HUES48 (cell line): ENCODE measurements around the gene CACNA1S.

Source experiments
- H3K27ac ChIP-seq: one replicate; pipeline ENCODE4 v1.7.0; 2013; ENCODE audit warnings: low read depth, low read length, inconsistent platforms
- H3K27me3 ChIP-seq: 2 replicates; pipeline ENCODE4 v1.6.1; 2013; ENCODE audit warnings: mild to moderate bottlenecking, low read length; ENCODE audit not compliant: control insufficient read depth, insufficient read depth
- H3K36me3 ChIP-seq: 2 replicates; pipeline ENCODE4 v1.6.1; 2013; ENCODE audit warnings: low read length; ENCODE audit not compliant: control insufficient read depth, insufficient read depth
- H3K4me1 ChIP-seq: 2 replicates; pipeline ENCODE4 v1.6.1; 2013; ENCODE audit warnings: mild to moderate bottlenecking, low read length; ENCODE audit not compliant: control insufficient read depth, insufficient read depth
- H3K4me3 ChIP-seq: 2 replicates; pipeline ENCODE4 v1.5.1; 2013; ENCODE audit warnings: mild to moderate bottlenecking, low read depth, low read length
- H3K9ac ChIP-seq: 2 replicates; pipeline ENCODE4 v1.6.1; 2013; ENCODE audit warnings: mild to moderate bottlenecking, low read depth, low read length, moderate library complexity
- H3K9me3 ChIP-seq: 2 replicates; pipeline ENCODE4 v1.6.1; 2013; ENCODE audit warnings: low read length; ENCODE audit not compliant: control insufficient read depth, insufficient read depth

Gene CACNA1S

DNA sequence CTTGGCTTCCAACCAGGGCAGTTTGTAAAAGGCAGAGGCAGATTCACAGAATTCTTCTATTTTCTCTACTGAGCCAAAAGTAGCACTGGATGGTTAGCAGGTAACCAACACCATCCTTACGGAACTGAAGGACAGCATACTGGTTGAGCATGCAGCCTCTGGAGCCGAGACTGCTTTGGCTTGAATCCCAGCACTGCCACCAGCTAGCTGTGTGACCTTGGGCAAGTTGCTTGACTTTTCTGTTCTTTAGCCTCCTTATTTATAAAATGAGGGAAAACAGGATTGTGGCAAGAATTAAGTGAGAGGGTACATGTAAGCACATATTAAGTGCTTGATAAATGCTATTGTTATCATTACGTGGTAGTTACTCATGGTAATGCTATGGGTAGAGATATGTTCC, 19.5 kb downstream of the CACNA1S start:
- H3K27me3 ChIP-seq, result no peaks in the 10 kb centered on the region; the same call in 1 of the 2 replicates

DNA sequence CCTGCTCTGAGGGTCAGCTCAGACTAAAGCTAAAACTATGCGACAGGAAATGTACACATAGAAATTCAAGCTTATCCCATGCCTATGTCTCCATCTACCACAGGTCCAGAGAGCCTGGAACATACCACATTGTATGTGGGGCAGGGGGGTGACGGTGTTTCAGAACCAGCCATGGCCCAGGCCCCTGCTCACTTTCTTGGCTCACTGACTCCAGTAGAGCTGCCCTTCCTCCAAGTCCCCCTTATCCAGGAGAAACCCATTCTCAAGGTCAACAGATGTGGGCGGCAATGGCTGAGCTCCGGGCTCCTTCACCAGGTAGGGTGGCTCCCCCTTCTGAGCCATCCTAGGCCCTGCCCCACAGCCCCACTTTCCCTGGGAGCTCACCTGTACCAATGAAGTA, 21.0 kb downstream of the CACNA1S start:
- H3K9ac ChIP-seq, result no peak overlapping the region
- no peaks in the 10 kb centered on the region for H3K4me1 ChIP-seq
- no peaks in the 10 kb centered on the region; the same call in 1 of the 2 replicates for H3K27me3 ChIP-seq
- no peaks in the 10 kb centered on the region for H3K36me3 ChIP-seq
- no peak overlapping the region for H3K27ac ChIP-seq
- no peaks in the 10 kb centered on the region for H3K9me3 ChIP-seq
- H3K4me3 ChIP-seq, result no peak overlapping the region

More for the DNA sequence above, 19.5 kb downstream of the CACNA1S start:
- no peak overlapping the region for H3K9ac ChIP-seq
- H3K4me1 ChIP-seq, result no peaks in the 10 kb centered on the region
- H3K9me3 ChIP-seq, result no peaks in the 10 kb centered on the region
- H3K4me3 ChIP-seq, result no peak overlapping the region
- H3K36me3 ChIP-seq, result no peaks in the 10 kb centered on the region
- H3K27ac ChIP-seq, result no peak overlapping the region

DNA sequence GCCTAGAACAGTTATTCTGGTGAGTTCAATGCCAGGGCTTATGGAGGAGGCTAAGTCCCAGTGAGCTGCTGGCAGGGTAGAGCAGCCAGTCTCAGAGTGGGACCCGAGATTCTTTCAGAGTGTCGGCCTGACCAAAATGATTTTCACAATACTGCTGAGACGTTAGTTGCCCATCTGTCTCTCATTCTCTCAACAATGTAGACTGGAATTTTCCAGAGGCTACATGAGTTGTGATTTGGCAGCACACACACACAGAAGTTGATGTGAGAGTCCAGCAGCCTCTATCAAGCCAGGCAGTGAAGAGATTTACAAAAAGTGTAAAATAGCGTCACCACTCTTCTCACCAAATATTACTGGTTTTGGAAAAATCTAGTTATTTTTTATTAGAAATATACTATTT, 21.7 kb downstream of the CACNA1S start:
- no peaks in the 10 kb centered on the region for H3K36me3 ChIP-seq
- H3K9ac ChIP-seq, result no peak overlapping the region
- H3K4me3 ChIP-seq, result no peak overlapping the region
- no peaks in the 10 kb centered on the region for H3K4me1 ChIP-seq
- no peaks in the 10 kb centered on the region for H3K9me3 ChIP-seq
- H3K27me3 ChIP-seq, result no peaks in the 10 kb centered on the region; the same call in 1 of the 2 replicates
- no peak overlapping the region for H3K27ac ChIP-seq

DNA sequence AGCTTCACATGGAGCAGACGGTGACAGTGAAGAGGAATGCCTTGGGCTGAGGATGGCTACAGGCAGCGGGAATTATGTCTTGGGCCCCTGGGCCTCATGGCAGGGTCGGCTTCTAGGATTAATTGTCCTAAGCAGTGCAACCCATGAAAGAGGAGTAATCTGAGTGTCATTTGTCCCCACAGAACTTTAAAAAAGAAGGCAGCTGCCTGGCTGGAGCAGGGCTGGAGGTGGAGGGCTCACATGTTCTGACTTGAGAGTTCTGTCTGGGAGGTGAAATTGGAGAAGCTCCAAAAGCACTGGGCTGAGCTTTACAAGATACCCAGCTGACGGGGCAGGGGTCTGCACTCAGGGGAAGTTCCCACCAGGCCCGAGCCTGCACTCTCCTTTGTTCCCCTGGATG, 22.6 kb downstream of the CACNA1S start:
- Histone ChIP-seq H3K9me3 (no peaks in the 10 kb centered on the region), H3K27ac (no peak overlapping the region), H3K4me1 (no peaks in the 10 kb centered on the region), H3K4me3 (no peak overlapping the region), H3K36me3 (no peaks in the 10 kb centered on the region), H3K9ac (no peak overlapping the region), H3K27me3 (no peaks in the 10 kb centered on the region; the same call in 1 of the 2 replicates)

DNA sequence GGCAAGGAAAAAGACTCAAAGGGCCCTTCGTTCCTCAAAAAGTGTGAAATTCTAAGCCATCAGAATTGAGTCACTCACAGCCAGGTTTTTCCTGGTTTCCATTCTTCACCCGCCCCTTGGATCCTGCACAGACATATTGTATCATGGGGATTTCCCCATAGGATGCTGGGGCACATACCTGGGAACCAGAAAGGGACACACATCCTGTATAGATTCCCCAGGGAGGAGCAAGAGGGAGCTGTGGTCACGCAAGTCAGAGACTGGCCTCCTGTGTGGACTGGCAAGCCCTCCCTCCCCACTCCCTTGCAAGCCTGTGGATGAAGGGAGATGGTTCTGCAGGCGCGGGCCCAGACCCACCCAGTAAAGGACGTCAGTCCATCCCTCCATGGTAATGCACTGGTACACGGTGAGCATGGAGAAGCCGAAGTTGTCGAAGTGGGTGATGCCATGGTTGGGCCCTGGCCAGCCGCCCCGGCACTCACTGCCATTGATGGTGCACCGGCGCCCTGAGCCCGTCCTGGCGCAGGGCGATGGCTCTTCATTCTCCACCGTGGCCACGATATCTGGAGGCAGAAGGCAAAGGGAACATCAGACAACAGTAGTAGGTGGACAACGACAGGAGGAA, 23.2 kb downstream of the CACNA1S start:
- H3K27ac ChIP-seq, result no peak overlapping the region
- no peak overlapping the region for H3K9ac ChIP-seq
- H3K4me1 ChIP-seq, result no peaks in the 10 kb centered on the region
- no peaks in the 10 kb centered on the region for H3K36me3 ChIP-seq
- H3K4me3 ChIP-seq, result no peak overlapping the region
- no peaks in the 10 kb centered on the region for H3K9me3 ChIP-seq
- no peaks in the 10 kb centered on the region; the same call in 1 of the 2 replicates for H3K27me3 ChIP-seq

DNA sequence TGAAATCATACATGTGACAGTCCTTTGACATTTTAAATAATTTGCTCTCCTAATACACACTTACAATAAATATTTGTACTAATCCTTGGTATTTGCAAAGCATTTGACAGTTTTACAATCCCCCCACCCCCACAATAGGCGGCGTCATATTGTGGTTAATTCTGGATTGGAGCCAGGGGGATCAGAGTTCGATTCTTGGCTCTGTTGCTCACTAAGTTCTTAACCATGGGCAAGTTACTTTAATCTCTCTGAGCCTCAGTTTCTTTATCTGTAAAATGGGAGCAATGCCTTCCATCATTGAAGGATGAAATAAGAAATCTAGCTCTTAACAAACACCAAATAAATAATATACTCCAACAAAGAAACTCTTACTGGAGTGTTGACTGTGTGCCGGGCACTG, 23.8 kb downstream of the CACNA1S start:
- Histone ChIP-seq H3K27me3 (no peaks in the 10 kb centered on the region; the same call in 1 of the 2 replicates), H3K27ac (no peak overlapping the region), H3K36me3 (no peaks in the 10 kb centered on the region), H3K4me1 (no peaks in the 10 kb centered on the region), H3K9me3 (no peaks in the 10 kb centered on the region), H3K4me3 (no peak overlapping the region), H3K9ac (no peak overlapping the region)

DNA sequence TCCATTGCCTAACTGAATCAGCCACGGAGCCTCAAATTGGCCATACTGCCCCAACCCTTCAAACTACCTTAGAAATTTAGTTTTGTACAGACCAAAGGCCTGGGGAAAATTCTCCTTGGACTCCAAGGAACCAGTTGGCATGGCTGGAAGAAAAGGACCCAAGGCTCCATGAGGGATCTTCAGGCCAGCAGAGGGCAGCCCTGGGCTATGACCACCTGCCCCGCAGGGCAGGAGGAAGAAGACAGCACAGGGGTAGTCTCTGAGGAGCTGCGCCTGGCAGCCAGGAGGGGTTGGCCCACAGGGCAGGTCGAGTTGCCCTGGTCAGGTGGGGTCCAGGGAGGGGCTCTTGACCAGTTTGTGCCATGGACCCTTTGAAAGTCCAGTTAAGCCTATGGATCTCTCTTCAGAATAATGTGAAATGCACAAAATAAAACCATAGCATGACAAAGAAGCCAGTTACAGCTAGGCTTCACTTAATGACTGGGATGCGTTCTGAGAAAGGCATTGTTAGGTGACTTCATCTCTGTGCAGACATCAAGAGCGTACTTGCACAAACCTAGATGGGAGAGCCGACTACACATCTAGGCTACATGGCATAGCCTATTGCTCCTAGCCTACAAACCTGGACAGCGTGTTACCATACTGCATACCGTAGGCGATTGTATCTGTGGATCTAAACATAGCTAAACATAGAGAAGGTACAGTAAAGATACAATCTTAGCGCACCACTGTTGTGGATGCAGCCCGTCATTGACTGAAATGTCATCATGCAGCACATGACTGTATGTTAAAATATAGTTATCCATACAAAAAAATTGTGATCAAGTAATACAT, 26.1 kb downstream of the CACNA1S start:
- Histone ChIP-seq H3K36me3 (no peaks in the 10 kb centered on the region), H3K4me1 (no peaks in the 10 kb centered on the region), H3K27ac (no peak overlapping the region), H3K4me3 (no peak overlapping the region), H3K9ac (no peak overlapping the region), H3K27me3 (no peaks in the 10 kb centered on the region; the same call in 1 of the 2 replicates), H3K9me3 (no peaks in the 10 kb centered on the region)

DNA sequence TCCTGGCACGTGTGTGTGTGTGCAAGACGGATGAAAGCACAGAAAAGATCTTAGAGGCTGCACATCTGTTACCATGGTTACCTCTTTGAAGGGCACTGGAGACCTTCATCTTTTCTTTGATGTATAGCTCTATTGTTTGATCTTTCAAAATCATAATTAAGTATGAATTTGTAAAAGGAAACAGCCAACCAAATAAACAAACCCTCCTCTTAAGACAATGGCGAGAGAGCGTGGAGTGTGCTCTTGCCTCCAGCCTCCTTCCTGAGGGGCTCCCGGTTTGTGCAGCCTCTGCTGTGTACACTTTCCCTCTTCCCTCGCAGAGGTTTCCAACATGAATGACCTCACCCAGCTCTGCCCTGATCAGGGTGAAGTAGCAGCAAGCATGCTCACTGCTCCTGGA, 27.9 kb downstream of the CACNA1S start:
- H3K9me3 ChIP-seq, result no peaks in the 10 kb centered on the region
- no peaks in the 10 kb centered on the region; the same call in 1 of the 2 replicates for H3K27me3 ChIP-seq
- H3K9ac ChIP-seq, result no peak overlapping the region
- H3K27ac ChIP-seq, result no peak overlapping the region
- H3K36me3 ChIP-seq, result no peaks in the 10 kb centered on the region
- no peak overlapping the region for H3K4me3 ChIP-seq
- no peaks in the 10 kb centered on the region for H3K4me1 ChIP-seq

DNA sequence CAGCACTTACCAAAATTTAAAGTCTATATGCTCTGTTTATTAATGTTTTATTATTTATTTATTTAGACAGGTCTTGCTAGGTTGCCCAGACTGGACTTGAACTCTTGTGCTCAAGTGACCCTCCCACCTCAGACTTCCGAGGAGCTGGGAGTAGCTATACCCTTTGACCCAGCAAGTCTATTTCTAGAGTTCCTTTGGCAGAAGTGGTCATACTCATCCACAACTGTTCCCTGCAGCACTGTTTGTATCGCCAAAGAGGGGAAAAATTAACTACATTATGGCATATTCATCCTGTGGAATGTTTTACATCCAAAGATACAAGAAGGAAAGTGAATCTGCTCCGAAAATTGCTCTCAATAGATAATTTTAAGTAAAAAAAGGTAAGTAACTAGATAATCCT, 28.5 kb downstream of the CACNA1S start:
- Histone ChIP-seq H3K4me1 (no peaks in the 10 kb centered on the region), H3K27me3 (no peaks in the 10 kb centered on the region; the same call in 1 of the 2 replicates), H3K27ac (no peak overlapping the region), H3K9me3 (no peaks in the 10 kb centered on the region), H3K4me3 (no peak overlapping the region), H3K9ac (no peak overlapping the region), H3K36me3 (no peaks in the 10 kb centered on the region)

DNA sequence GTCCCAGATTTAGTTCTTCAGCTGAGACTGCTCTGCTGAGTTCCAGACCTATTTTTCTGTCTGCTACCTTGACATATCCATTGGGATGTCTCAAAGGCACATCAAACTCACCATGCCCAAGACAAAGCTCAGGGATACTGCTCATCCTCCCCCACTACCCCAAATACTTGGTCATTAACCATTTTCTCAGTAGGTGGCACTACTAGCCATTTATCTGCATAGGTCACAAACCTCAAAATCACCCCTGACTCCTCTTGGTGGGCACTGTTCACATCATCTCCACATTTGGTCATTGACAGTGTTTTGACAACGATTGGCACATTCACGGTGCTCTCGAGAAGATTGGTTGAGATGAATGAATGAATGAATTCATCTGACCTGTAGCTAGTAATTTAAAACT, 32.1 kb downstream of the CACNA1S start:
- no peak overlapping the region for H3K27ac ChIP-seq
- H3K9me3 ChIP-seq, result no peaks in the 10 kb centered on the region
- H3K9ac ChIP-seq, result no peak overlapping the region
- H3K4me1 ChIP-seq, result no peaks in the 10 kb centered on the region
- no peaks in the 10 kb centered on the region for H3K36me3 ChIP-seq
- no peak overlapping the region for H3K4me3 ChIP-seq
- no peaks in the 10 kb centered on the region for H3K27me3 ChIP-seq

DNA sequence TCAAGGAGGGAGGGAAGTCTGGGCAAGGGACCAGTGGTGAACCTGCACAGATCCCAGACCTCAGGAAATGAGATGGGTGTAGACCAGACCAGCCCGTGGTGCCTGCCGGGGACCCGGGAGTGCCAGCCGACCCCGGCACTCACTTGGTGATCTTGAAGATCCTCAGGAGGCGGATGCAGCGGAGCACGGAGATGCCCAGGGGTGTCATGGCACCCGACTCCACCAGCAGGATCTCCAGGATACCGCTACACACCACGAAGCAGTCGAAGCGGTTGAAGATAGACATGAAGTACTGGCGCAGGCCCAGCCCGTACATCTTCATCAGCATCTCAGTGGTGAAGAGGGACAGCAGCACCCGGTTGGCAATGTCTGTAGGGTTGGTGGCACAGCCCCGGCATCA, 34.5 kb downstream of the CACNA1S start:
- H3K27ac ChIP-seq, result no peak overlapping the region
- no peaks in the 10 kb centered on the region for H3K36me3 ChIP-seq
- H3K4me1 ChIP-seq, result no peaks in the 10 kb centered on the region
- no peak overlapping the region for H3K9ac ChIP-seq
- H3K27me3 ChIP-seq, result no peaks in the 10 kb centered on the region
- no peaks in the 10 kb centered on the region for H3K9me3 ChIP-seq
- no peak overlapping the region for H3K4me3 ChIP-seq
